ENCODE measurements around the gene BCAR3.

Gene BCAR3

DNA sequence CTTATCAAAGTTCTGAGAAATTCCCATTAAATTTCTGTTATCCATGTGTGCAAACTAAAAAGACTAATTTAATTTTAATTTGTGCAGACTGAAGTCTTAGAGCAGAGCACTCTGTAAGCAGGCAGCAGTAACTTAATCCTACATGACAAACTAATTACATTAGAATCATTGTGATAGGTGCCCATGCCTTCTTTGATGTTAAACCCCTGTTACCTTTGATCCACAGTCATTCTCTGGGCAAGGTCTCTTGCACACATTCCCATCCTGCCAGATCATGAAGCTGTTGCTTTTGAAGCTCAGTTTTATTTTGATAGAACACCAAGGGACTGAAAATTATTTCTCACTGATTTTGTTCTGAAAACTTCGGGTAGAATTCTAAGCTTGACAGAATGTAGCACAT is 77.2 kb downstream of the BCAR3 start:
- TF ChIP-seq, protein P1, sequence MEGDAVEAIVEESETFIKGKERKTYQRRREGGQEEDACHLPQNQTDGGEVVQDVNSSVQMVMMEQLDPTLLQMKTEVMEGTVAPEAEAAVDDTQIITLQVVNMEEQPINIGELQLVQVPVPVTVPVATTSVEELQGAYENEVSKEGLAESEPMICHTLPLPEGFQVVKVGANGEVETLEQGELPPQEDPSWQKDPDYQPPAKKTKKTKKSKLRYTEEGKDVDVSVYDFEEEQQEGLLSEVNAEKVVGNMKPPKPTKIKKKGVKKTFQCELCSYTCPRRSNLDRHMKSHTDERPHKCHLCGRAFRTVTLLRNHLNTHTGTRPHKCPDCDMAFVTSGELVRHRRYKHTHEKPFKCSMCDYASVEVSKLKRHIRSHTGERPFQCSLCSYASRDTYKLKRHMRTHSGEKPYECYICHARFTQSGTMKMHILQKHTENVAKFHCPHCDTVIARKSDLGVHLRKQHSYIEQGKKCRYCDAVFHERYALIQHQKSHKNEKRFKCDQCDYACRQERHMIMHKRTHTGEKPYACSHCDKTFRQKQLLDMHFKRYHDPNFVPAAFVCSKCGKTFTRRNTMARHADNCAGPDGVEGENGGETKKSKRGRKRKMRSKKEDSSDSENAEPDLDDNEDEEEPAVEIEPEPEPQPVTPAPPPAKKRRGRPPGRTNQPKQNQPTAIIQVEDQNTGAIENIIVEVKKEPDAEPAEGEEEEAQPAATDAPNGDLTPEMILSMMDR (IDR thresholded peaks at IDR 0.05): no peak

DNA sequence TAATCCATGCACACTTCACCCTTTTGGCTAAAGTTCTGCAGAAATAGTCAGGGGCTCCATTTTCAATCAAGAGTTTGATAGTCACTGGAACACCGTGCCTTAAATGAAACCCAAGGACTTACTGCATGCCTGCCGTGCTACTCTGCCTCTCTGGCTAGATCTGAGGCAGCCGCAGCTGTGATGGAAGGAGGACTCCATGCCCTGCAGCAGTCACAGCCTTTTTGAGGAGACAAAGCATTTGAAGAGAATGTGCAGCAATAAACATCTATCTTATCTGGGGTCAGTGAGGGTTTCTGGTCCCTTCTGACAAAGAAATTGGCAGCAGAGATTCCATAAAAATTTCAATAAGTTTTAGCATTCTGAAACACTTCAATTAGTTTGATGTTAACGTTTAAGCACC is 78.0 kb downstream of the BCAR3 start:
- TF ChIP-seq, protein P1 (IDR thresholded peaks at IDR 0.05): no peak

DNA sequence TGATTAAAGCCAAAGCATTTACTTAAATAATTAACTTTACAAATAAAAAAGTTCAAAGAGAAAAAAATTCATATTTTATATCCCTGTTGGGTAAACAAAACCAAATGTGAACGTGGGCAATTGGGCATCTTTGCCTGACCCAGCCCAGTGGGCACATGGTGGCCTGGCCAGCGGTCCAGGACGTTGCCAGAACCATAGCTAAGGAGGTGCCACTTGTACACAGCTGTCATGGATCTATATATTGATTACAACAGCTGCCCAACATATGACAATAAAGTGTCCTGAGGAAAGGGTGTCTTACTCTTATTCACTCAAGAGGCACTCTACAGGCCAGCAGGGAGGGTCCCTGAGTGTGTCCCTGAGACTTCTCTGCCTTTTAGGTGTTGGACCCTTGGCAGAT is 78.5 kb downstream of the BCAR3 start:
- TF ChIP-seq, protein P1 (IDR thresholded peaks at IDR 0.05): no peak

DNA sequence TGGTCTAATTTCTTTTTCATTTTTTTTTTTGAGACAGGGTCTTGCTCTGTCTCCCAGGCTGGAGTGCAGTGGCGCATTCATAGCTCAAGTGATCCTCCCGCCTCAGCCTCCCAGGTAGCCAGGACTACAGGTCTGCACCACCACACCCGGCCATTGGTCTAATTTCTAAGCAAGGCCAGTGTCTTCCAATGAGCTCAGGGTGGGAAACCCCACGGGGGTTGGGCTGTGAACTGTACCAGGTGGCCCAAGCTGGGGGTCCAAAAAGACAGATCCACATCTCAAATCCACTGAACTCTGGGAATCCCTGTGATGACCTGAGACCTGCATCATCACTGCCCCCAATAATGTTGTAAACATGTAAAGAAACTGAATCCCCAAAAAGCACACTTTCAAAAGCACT is 79.5 kb downstream of the BCAR3 start:
- TF ChIP-seq, protein P1 (IDR thresholded peaks at IDR 0.05): no peak

DNA sequence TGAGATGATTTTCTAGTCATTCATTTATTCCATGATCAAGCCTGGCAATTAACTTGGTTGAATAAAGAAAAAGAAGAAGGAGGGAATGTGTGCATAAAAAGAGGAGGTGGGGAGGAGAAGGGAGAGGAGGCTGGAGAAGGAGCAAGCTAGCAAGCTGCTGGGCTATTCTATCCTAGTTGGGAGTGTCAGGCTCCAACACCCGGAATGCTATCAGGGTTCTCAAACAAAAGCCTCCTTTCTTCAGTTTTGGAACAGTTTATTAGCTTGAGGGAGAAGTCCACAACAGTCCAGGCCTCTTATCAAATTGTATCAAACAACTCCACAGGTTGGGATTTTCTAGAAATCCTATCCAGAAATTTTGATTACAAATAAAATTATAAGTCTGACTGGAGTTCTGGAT is 80.0 kb downstream of the BCAR3 start:
- TF ChIP-seq, protein P1 (IDR thresholded peaks at IDR 0.05): no peak

GRCh38 chr1:93600663-93601062 is 81.0 kb downstream of the BCAR3 start:
- TF ChIP-seq, protein P1 (IDR thresholded peaks at IDR 0.05): no peak

DNA sequence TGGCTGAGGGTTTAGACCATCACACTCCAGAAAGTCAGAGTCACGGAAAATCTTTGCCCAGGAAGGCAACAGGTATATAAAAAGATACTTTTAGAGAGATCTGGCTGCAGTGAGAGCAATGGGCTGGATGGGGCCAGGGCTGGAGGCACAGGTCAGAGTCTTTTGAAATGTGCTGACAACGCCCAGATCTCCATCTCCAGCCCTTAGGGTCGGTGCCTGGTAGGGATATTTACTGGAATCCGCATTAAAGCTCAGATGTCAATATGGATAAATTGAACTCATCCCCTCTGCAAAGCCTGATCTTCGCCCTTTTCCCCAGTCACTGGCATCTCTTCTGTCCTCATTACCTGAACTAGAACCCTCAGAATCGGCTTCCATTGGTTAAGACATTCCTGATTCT is 82.2 kb downstream of the BCAR3 start:
- TF ChIP-seq, protein P1 (IDR thresholded peaks at IDR 0.05): no peak

DNA sequence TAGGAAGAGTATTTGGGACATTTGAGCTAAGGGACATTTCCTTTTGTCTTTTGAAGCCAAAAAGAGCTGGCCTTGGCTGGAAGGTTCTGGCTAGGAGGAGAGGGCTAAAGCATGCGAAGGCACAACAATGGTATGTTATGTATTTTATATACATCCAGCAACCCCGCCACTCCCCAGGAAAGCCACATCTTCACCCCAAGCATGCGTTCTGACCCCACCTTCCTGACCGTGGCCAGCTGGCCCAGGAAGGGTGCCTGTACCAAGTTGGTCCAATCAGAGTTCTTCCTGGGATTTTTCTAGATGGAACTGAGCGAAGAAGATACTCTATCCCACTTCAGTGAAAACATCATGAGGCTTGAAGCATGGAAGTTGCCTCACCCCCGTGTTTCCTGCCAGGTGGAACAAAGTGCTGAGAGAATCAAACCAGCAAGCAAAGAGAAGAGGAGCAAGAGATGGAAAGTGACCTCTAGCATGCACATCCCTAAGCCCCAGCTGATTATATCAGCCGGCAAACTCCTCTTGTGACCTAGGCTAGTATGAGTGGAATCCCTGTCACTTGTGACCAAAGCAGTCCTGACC is 82.7 kb downstream of the BCAR3 start:
- TF ChIP-seq, protein P1 (IDR thresholded peaks at IDR 0.05): no peak

All from LNCAP (cell line).